Spinal cord (tissue), 10 donors: ENCODE data around the gene CDC40. TPM values are rescaled to one million over a fixed set of nuclear protein-coding genes. Genes with fewer than 3 reads are reported as not detected.
"Not testable (repeated sequence)": the region's sequence is repeated elsewhere in the genome, so short reads cannot be mapped to it uniquely, and the experiment has no call there.

Experiments used
- DNase-seq, 6 donors: peaks; one replicate each; pipeline versions ENCODE4 v3.0.0 to v3.0.0-alpha.2; 2013 to 2015; ENCODE audit warnings: low spot score in 6 of 6, low read depth in 4 of 6
- H3K27ac ChIP-seq: one replicate; pipeline ENCODE4 v1.5.1; 2013; ENCODE audit warnings: low read depth, low read length, control low read depth
- H3K27me3 ChIP-seq: one replicate; pipeline ENCODE4 v1.6.1; 2013; ENCODE audit warnings: low read length; ENCODE audit not compliant: control insufficient read depth, insufficient read depth
- H3K36me3 ChIP-seq: one replicate; pipeline ENCODE4 v1.6.1; 2013; ENCODE audit warnings: low read length; ENCODE audit not compliant: control insufficient read depth, insufficient read depth
- H3K4me1 ChIP-seq: one replicate; pipeline ENCODE4 v1.6.1; 2013; ENCODE audit warnings: low read length; ENCODE audit not compliant: control insufficient read depth, insufficient read depth
- H3K4me3 ChIP-seq: one replicate; pipeline ENCODE4 v1.5.1; 2013; ENCODE audit warnings: low read depth, low read length, control low read depth
- H3K9me3 ChIP-seq: one replicate; pipeline ENCODE4 v1.6.1; 2013; ENCODE audit warnings: low read length; ENCODE audit not compliant: control insufficient read depth, insufficient read depth
- WGBS: methylation state at CpG from one replicate; pipeline ENCODE4 v1.1.5; 2013; ENCODE audit warnings: missing lambda C conversion rate; ENCODE audit not compliant: insufficient coverage; 5-methylcytosine and 5-hydroxymethylcytosine counted together
- polyA plus RNA-seq, 2 donors: library from polyadenylated mRNA; unstranded; fragments of 120-200 nt; gene quantifications; one replicate each; pipeline ENCODE4 v1.2.1, GENCODE V29; 2013; ENCODE audit not compliant: insufficient read length in 2 of 2
- total RNA-seq, 2 donors: library from RNA; depleted of rRNA in 1 of 2; stranded (reverse); fragments of 120-200 nt in 1 of 2; fragments of >200 nt in 1 of 2; gene quantifications; one replicate each; pipeline versions ENCODE4 v1.2.3 to v1.2.4, GENCODE V29; 2013 to 2014
- donor health status: healthy.

Gene CDC40
- total and polyA plus RNA-seq, 4 donors = 20.2 to 26.9 (median 24.6) TPM

GRCh38 chr6:110232450-110232849 lies 52.2 kb downstream of the CDC40 start:
- no peaks in the 10 kb centered on the region for H3K4me1 ChIP-seq
- WGBS = no CpG with 5 or more reads among the region's 2 CpGs
- no peak overlapping the region for H3K4me3 ChIP-seq
- H3K9me3 ChIP-seq = no peaks in the 10 kb centered on the region
- no peaks in the 10 kb centered on the region for H3K27me3 ChIP-seq
- no peaks in the 10 kb centered on the region for H3K36me3 ChIP-seq
- no peak overlapping the region for H3K27ac ChIP-seq
- no peak for DNase-seq

GRCh38 chr6:110233770-110234374 lies 53.6 kb downstream of the CDC40 start:
- DNase-seq = no peak
- no peaks in the 10 kb centered on the region for H3K4me1 ChIP-seq
- no peaks in the 10 kb centered on the region for H3K36me3 ChIP-seq
- H3K9me3 ChIP-seq = no peaks in the 10 kb centered on the region
- no CpG with 5 or more reads among the region's 2 CpGs for WGBS
- H3K27me3 ChIP-seq = no peaks in the 10 kb centered on the region
- no peak overlapping the region for H3K4me3 ChIP-seq
- no peak overlapping the region for H3K27ac ChIP-seq

GRCh38 chr6:110236007-110236406 lies 55.8 kb downstream of the CDC40 start:
- no CpG with 5 or more reads among the region's 1 CpG for WGBS

DNA sequence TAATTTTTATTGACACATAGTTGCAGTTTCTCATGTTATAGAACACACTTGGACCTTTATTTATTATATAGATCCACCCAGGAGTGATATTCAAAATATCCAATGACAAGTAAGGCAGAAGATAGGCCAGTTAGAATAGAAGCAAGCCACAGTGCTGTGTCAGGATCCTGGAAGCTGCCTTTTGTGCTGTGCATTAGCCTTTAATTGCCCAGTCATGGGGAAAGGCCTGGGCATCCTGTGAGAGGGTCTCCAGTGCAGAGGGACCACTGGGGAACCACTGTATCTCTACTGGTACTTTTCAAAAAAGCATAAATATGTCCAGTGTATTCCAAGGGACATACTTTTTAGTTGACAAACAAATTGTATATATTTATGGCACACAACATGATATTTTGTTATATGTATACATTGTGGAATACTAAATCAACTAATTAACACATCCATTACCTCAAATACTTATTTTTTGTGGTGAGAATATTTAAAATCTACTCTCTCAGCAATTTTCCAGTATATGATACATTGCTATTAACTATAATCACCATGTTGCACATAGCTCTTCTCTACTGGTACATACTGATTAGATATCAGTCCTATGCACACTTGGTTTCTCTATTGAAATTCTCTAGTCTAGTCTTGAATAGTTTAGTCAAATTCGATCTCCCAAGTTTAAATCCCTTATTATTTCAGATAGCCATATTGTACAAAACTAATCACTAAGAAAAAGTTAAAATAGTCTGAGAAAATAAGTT lies 59.5 kb downstream of the CDC40 start:
- WGBS = no CpG with 5 or more reads among the region's 1 CpG
- Histone ChIP-seq H3K4me1 (no peaks in the 10 kb centered on the region), H3K4me3 (no peak overlapping the region), H3K27ac (no peak overlapping the region), H3K9me3 (no peaks in the 10 kb centered on the region), H3K36me3 (no peaks in the 10 kb centered on the region), H3K27me3 (no peaks in the 10 kb centered on the region)
- DNase-seq = no peak

More at GRCh38 chr6:110236007-110236406, 55.8 kb downstream of the CDC40 start:
- H3K27ac ChIP-seq, H3K4me3 ChIP-seq, H3K27me3 ChIP-seq, H3K36me3 ChIP-seq, H3K9me3 ChIP-seq, DNase-seq, H3K4me1 ChIP-seq: not testable (repeated sequence)

DNA sequence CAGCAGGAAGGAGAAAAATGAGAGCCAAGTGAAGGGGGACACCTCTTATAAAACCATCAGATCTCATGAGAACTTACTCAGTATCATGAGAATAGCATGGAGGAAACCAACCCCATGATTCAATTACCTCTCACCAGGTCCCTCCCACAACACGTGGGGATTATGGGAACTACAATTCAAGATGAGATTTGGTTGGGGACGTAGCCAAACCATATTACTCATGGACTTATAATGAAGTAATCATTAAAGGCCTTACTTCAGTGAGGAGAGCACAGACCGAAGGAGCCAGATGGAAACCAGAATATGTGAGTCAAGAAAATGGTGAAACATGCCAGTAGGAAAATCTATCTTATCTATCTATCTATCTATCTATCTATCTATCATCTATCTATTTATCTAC lies 64.4 kb downstream of the CDC40 start:
- DNase-seq, H3K36me3 ChIP-seq, H3K27ac ChIP-seq, H3K4me3 ChIP-seq, H3K27me3 ChIP-seq, H3K4me1 ChIP-seq, H3K9me3 ChIP-seq: not testable (repeated sequence)
- WGBS = no CpG with 5 or more reads among the region's 3 CpGs

DNA sequence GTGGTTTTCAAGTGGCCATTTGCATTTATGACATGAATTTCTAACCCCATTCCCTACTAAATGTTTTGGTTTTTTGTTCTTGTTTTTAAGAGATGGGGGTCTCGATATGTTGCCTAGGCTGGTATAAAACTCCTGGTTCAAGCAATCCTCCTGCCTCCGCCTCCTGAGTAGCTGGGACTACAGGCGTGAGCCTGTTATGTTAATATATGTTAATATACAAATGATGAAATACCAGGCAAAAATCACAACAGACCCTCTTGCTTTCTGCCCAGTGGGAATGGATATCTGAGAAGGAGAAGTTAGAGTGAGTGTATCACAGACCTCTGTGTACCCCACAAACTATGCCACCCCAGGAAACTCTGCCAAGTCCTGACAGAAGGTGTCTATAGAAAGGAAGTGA lies 66.2 kb downstream of the CDC40 start:
- no peaks in the 10 kb centered on the region for H3K4me1 ChIP-seq
- no peaks in the 10 kb centered on the region for H3K9me3 ChIP-seq
- no CpG with 5 or more reads among the region's 3 CpGs for WGBS
- no peaks in the 10 kb centered on the region for H3K36me3 ChIP-seq
- no peak for DNase-seq
- H3K27ac ChIP-seq = no peak overlapping the region
- no peaks in the 10 kb centered on the region for H3K27me3 ChIP-seq
- no peak overlapping the region for H3K4me3 ChIP-seq

DNA sequence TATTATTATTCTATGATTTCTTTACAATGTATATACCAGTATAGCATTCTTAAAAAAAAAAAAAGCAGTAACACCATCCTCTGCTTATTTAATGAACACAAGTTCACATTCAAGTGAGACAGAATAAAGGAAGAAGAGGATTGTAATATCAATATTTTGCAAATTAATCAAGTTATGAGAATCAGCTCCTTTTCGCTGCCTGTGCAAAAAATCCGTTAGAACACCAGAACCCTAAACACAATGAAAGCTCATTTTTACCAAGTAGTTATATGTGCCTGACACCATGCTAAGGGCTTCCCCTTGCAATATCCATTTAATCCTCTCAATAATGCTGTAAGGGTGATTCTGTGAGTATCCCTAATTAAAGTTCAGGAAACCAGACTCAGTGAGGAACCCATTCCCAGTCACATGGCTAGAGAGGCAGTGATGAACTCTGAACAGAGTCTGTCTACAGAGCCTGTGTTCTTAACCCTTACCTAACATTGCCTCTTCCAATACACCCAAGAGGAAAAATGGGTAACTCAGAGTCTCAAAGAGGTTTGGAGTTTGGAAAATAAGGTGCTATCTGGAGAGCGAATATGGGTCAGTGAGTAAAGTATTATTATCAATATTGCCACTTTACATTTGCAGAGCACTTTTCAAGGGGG lies 66.8 kb downstream of the CDC40 start:
- DNase-seq = no peak
- no peaks in the 10 kb centered on the region for H3K9me3 ChIP-seq
- no CpG with 5 or more reads among the region's 3 CpGs for WGBS
- no peaks in the 10 kb centered on the region for H3K4me1 ChIP-seq
- no peaks in the 10 kb centered on the region for H3K36me3 ChIP-seq
- no peaks in the 10 kb centered on the region for H3K27me3 ChIP-seq
- H3K4me3 ChIP-seq = no peak overlapping the region
- no peak overlapping the region for H3K27ac ChIP-seq

DNA sequence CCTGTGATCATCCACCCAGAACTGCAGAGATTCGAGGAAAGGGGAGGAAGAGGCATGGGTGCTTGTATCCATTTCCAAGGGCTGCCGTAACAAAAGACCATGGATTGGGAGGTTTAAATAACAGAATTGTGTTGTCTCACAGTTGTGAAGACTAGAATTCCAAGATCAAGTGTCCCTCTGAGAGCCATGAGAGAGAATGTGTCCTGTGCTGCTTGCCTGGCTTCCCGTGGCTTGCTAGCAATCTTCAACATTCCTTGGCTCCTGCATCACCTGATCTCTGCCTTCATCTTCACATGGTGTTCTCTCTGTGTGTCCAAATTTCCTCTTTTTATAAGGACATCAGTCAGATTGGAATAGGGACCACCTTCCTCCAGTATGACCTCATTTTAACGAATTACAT lies 69.8 kb downstream of the CDC40 start:
- WGBS = 96% methylated on average over 3 of the region's 4 CpGs
- Histone ChIP-seq H3K9me3 (no peaks in the 10 kb centered on the region), H3K36me3 (no peaks in the 10 kb centered on the region), H3K27me3 (no peaks in the 10 kb centered on the region), H3K4me1 (no peaks in the 10 kb centered on the region), H3K4me3 (no peak overlapping the region), H3K27ac (no peak overlapping the region)
- DNase-seq = no peak

DNA sequence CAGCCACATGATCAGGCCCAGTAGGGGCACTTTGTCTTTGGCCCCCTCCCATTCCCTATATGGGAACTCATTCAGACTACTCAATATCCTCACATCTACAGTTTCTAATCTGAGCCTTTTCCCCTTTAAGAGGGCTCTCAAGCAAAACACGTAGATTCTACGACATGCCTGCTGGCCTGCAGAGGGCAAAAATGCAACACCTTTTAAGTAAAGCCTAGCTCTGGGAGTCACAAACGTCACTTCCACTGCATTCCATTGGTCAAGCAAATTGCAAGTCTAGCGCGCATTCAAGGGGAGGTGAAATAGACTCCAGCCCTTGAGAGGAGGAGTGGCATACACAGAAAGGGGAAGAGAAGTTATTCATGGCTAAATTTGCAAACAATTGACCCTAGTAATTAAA lies 70.6 kb downstream of the CDC40 start:
- Histone ChIP-seq H3K36me3 (no peaks in the 10 kb centered on the region), H3K27ac (no peak overlapping the region), H3K4me3 (no peak overlapping the region), H3K4me1 (no peaks in the 10 kb centered on the region), H3K9me3 (no peaks in the 10 kb centered on the region), H3K27me3 (no peaks in the 10 kb centered on the region)
- DNase-seq = no peak
- WGBS = 53% methylated on average over 2 of the region's 5 CpGs
